PFSK-1 (cell line): ENCODE results near the gene SLC25A20.

Experiments used
- FOXP2 ChIP-seq: optimal IDR thresholded peaks from 2 replicates; pipeline ENCODE3; 2011; ENCODE audit warnings: borderline replicate concordance, control low read depth, inconsistent platforms; ENCODE audit not compliant: insufficient read depth; ENCODE audit errors: extremely low read length, extremely low read depth
- POLR2AphosphoS5 ChIP-seq: IDR thresholded peaks from 2 replicates; pipeline ENCODE4 v1.6.1; 2012; ENCODE audit warnings: low read depth, mild to moderate bottlenecking, control low read depth, low read length, moderate library complexity
- SIN3A ChIP-seq: IDR thresholded peaks from 2 replicates; pipeline ENCODE4 v1.6.1; 2012; ENCODE audit warnings: mild to moderate bottlenecking, low read length, moderate library complexity, borderline replicate concordance; ENCODE audit not compliant: insufficient read depth
- TAF1 ChIP-seq: IDR thresholded peaks from 2 replicates; pipeline ENCODE4 v1.6.1; 2012; ENCODE audit warnings: low read length, control low read depth, borderline replicate concordance; ENCODE audit not compliant: insufficient read depth
- TF ChIP-seq, protein P1 (sequence below), 2 experiments: IDR thresholded peaks; 2 replicates each; pipeline versions ENCODE4 v1.6.1 to v1.8.0; 2011 to 2012; ENCODE audit warnings: low read depth in 2 of 2, low read length in 2 of 2, control low read depth in 1 of 2, inconsistent platforms in 1 of 2, mild to moderate bottlenecking in 1 of 2, moderate library complexity in 1 of 2; ENCODE audit not compliant: insufficient read depth in 1 of 2

SLC25A20 gene

DNA sequence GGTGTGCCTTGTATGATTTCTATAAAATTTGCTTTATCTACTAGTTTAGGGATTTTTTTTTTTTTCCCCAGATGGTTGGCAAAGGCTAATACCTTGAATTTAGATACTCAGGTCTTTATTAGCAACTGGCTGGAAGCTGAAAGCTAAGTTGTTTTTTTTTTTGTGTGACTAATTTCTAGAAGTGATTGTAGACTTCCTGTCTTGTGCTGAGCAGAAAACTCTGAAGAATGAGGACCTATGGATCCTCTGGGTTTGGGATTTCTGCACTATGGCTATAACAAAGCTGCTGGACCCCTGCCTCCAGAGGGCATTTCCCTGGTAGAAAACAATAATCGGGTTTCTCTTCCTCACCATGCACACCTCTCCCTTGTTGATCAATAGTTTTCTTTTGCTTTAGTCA is 30.0 kb upstream of the SLC25A20 start:
- TF ChIP-seq, protein P1, sequence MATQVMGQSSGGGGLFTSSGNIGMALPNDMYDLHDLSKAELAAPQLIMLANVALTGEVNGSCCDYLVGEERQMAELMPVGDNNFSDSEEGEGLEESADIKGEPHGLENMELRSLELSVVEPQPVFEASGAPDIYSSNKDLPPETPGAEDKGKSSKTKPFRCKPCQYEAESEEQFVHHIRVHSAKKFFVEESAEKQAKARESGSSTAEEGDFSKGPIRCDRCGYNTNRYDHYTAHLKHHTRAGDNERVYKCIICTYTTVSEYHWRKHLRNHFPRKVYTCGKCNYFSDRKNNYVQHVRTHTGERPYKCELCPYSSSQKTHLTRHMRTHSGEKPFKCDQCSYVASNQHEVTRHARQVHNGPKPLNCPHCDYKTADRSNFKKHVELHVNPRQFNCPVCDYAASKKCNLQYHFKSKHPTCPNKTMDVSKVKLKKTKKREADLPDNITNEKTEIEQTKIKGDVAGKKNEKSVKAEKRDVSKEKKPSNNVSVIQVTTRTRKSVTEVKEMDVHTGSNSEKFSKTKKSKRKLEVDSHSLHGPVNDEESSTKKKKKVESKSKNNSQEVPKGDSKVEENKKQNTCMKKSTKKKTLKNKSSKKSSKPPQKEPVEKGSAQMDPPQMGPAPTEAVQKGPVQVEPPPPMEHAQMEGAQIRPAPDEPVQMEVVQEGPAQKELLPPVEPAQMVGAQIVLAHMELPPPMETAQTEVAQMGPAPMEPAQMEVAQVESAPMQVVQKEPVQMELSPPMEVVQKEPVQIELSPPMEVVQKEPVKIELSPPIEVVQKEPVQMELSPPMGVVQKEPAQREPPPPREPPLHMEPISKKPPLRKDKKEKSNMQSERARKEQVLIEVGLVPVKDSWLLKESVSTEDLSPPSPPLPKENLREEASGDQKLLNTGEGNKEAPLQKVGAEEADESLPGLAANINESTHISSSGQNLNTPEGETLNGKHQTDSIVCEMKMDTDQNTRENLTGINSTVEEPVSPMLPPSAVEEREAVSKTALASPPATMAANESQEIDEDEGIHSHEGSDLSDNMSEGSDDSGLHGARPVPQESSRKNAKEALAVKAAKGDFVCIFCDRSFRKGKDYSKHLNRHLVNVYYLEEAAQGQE (IDR thresholded peaks at IDR 0.05; ENCODE audit: insufficient read depth in 1 of 2, low read depth in 2 of 2, low read length in 2 of 2), result no peak
- TF ChIP-seq FOXP2 (no peak), TAF1 (no peak), POLR2AphosphoS5 (no peak), SIN3A (no peak)

DNA sequence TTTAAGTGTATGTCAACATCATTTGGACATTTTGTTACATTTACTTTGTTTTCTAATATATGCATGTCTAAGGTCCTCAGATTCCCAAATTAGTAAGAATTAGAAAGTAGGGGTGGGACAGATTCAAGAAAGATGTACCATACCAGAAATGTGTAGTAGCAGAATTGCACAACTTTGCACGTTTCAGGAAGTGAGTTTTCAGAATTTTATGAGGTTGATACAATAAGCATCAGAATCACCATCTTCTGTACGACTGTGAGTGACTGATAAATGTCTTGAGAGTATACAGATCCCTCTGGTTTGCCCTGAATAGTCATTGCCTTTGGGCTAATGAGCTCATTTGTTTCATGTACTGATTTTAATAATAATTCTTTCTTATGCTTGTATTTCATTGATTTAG is 29.2 kb upstream of the SLC25A20 start:
- no peak for TF ChIP-seq POLR2AphosphoS5
- TF ChIP-seq SIN3A, result no peak
- TF ChIP-seq, protein P1 (IDR thresholded peaks at IDR 0.05; ENCODE audit: insufficient read depth in 1 of 2, low read depth in 2 of 2, low read length in 2 of 2), result no peak
- no peak for TF ChIP-seq FOXP2
- TF ChIP-seq TAF1, result no peak

DNA sequence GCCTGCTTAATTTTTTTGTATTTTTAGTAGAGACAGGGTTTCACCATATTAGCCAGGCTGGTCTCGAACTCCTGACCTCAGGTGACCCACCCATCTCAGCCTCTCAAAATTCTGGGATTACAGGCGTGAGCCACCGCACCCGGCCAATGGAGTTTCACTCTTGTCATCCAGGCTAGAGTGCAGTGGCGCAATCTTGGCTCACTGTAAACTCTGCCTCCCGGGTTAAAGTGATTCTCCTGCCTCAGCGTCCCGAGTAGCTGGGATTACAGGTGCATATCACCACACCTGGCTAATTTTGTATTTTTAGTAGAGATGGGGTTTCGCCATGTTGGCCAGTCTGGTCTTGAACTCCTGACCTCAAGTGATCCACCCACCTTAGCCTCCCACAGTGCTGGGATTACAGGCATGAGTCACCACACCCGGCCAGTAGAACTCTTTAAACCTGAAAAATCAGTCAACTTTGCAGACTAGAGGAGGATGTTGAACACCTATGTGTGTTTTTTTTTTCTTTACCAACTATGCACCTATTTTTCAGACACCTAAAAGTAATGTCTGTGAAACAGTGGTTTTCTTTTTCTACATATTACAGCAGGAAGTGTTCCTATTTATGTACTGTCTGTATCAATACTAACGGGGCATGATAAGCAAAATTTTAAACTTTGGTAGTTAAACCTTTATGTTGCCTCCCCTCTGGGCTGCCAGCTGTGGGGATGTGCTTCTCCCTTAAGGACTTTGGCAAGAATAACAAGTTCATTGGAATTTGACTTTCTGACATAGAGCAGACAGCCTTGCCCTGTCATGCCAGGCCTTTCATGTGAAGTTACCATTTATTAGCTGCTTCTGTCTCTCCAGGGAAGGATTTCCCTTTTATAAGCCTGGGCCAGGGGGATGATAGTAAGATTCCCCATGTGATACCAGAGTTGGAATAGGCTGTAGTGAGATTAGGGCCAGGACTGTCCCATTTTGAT is 28.0 kb upstream of the SLC25A20 start:
- TF ChIP-seq FOXP2 (no peak), TAF1 (no peak), POLR2AphosphoS5 (no peak), SIN3A (no peak)
- TF ChIP-seq, protein P1 (IDR thresholded peaks at IDR 0.05; ENCODE audit: insufficient read depth in 1 of 2, low read depth in 2 of 2, low read length in 2 of 2), result no peak

DNA sequence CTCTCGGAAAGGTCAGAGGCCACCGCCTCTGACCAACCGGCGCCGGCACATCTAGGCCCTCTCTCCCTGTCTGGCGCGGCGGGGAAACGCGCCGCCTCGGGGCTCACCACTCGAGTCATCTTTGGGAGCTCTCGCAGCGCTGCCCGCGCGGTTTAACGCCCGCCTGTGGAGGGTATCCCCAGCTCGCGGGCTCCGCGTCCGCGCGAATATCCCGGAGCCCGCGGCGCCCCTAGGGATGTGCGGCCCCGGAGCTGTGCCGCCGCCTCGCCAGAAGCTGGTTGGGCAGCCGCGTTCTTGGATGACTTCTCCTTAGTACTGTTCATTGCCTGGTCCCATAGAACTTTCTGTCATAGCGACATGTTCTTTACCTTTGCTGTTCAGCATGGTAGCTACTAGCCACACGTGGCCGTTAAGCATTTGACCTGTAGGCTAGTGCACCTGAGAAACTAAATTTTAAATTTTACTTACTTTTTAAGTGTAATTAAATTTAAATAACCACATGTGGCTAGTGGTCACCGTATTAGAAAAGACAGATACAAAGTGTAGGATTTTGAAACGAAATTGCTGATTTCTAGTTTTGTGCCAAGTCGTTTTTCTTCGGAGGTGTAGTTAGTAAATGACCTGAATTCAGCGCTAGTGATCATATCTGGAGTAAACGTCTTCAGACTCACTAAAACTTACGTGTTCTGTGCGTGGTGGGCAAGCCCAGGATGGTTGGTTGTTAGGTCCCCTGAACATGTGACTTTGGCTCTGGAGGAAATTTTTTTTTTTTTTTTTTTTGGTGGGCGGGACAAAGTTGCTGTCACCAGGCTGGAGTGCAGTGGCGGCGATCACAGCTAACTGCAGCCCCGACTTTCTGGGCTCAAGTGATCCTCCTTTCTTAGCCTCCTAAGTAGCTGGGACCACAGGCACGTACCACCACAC is 20.8 kb upstream of the SLC25A20 start:
- TF ChIP-seq FOXP2 (no peak), TAF1 (no peak), POLR2AphosphoS5 (no peak), SIN3A (no peak)
- TF ChIP-seq, protein P1 (IDR thresholded peaks at IDR 0.05; ENCODE audit: insufficient read depth in 1 of 2, low read depth in 2 of 2, low read length in 2 of 2), result no peak
